Measurements from ENCODE around the gene FHAD1. TPM values are rescaled to one million over a fixed set of nuclear protein-coding genes. Genes with fewer than 3 reads are reported as not detected.

The FHAD1 gene
- total and polyA plus RNA-seq, 4 donors = under 0.01 to 0.13 (median 0.05) TPM; not detected in 1

DNA sequence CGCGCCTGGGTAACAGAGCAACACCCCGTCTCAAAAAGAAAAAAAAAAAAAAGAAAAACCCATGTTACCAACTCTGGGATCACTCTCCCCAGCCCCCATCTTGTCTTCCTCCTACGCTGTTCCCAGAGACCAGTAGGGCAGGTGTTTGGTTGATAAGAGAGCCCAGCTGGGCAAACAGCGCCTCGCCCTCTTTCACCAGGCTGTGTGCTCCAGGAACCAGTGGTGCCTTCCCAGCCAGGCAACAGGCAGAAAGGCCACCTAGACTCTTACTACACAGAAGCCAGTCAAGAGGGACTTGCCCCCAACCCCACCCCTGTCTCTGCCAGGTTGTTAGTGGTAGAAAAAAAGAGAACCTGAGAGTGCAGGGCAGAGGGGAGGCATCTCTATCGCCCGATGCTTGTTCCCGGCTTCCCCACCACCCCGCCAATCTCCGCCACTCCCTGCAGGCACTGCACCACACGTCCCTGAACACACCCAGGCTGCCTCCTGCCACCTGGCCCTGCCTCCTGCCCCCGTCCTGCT, 177.2 kb downstream of the FHAD1 start:
- TF ChIP-seq TAF1 (conservative IDR thresholded peaks at IDR 0.05) = no peak
- TF ChIP-seq, protein P1, sequence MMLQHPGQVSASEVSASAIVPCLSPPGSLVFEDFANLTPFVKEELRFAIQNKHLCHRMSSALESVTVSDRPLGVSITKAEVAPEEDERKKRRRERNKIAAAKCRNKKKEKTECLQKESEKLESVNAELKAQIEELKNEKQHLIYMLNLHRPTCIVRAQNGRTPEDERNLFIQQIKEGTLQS (IDR thresholded peaks at IDR 0.05) = no peak
- no peak for TF ChIP-seq EGR1 (IDR thresholded peaks at IDR 0.05; ENCODE audit: low read depth in 2 of 2)
- no peak for TF ChIP-seq YY1 (IDR thresholded peaks at IDR 0.05)
- no peak for TF ChIP-seq RAD21 (IDR thresholded peaks at IDR 0.05)
- H3K36me3 ChIP-seq (ENCODE audit: control insufficient read depth in 4 of 4, insufficient read depth in 3 of 4, low read depth in 1 of 4, low read length in 3 of 4) = peaks cover 0 to 5% (median 1%) of the 10 kb centered on the region in 4 donors
- H3K4me1 ChIP-seq (ENCODE audit: control insufficient read depth in 4 of 4, insufficient read depth in 4 of 4, low read length in 3 of 4) = peaks cover 0 to 28% (median 20%) of the 10 kb centered on the region in 4 donors
- peak; percentile 50 for DNase-seq (ENCODE audit: low spot score)
- no peak overlapping the region for H3K27ac ChIP-seq (ENCODE audit: low read depth in 1 of 2, low read length in 2 of 2)
- no peak overlapping the region for H3K4me3 ChIP-seq (ENCODE audit: low read depth in 1 of 3, low read length in 3 of 3)
- H3K9me3 ChIP-seq (ENCODE audit: control insufficient read depth in 4 of 4, low read length in 3 of 4) = no peaks in the 10 kb centered on the region
- WGBS = 77% methylated on average over 13 of the region's 13 CpGs
- H3K9ac ChIP-seq (ENCODE audit: low read depth in 1 of 2, low read length in 2 of 2) = no peak overlapping the region
- no peaks in the 10 kb centered on the region for H3K27me3 ChIP-seq (ENCODE audit: control insufficient read depth in 4 of 4, insufficient read depth in 4 of 4, low read length in 3 of 4)

DNA sequence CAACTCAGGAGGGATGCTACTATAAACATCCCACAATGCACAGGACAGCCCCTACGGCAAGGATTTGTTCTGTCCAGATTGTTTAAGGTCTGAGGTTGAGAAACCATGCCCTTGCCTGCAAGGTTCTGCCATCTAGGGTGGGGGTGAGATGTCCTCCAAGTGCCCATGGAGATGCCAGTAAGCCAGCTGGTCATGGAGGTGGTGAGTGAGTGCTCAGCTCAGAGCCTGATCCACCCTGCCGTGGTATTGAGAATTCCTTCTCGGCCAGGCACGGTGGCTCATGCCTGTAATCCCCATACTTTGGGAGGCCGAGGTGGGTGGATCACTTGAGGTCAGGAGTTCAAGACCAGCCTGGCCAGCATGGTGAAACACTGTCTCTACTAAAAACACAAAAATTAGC, 178.0 kb downstream of the FHAD1 start:
- H3K27ac ChIP-seq (ENCODE audit: low read depth in 1 of 2, low read length in 2 of 2) = no peak overlapping the region
- H3K9me3 ChIP-seq (ENCODE audit: control insufficient read depth in 4 of 4, low read length in 3 of 4) = no peaks in the 10 kb centered on the region
- peaks cover 0 to 29% (median 22%) of the 10 kb centered on the region in 4 donors for H3K4me1 ChIP-seq (ENCODE audit: control insufficient read depth in 4 of 4, insufficient read depth in 4 of 4, low read length in 3 of 4)
- H3K9ac ChIP-seq (ENCODE audit: low read depth in 1 of 2, low read length in 2 of 2) = no peak overlapping the region
- peaks cover 0 to 5% (median 1%) of the 10 kb centered on the region in 4 donors for H3K36me3 ChIP-seq (ENCODE audit: control insufficient read depth in 4 of 4, insufficient read depth in 3 of 4, low read depth in 1 of 4, low read length in 3 of 4)
- no peak for DNase-seq (ENCODE audit: low spot score)
- H3K27me3 ChIP-seq (ENCODE audit: control insufficient read depth in 4 of 4, insufficient read depth in 4 of 4, low read length in 3 of 4) = no peaks in the 10 kb centered on the region
- no peak overlapping the region for H3K4me3 ChIP-seq (ENCODE audit: low read depth in 1 of 3, low read length in 3 of 3)
- WGBS = 86% methylated on average over 5 of the region's 5 CpGs
- no peak for TF ChIP-seq RXRA (IDR thresholded peaks at IDR 0.05)
- TF ChIP-seq, protein P2, sequence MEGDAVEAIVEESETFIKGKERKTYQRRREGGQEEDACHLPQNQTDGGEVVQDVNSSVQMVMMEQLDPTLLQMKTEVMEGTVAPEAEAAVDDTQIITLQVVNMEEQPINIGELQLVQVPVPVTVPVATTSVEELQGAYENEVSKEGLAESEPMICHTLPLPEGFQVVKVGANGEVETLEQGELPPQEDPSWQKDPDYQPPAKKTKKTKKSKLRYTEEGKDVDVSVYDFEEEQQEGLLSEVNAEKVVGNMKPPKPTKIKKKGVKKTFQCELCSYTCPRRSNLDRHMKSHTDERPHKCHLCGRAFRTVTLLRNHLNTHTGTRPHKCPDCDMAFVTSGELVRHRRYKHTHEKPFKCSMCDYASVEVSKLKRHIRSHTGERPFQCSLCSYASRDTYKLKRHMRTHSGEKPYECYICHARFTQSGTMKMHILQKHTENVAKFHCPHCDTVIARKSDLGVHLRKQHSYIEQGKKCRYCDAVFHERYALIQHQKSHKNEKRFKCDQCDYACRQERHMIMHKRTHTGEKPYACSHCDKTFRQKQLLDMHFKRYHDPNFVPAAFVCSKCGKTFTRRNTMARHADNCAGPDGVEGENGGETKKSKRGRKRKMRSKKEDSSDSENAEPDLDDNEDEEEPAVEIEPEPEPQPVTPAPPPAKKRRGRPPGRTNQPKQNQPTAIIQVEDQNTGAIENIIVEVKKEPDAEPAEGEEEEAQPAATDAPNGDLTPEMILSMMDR (IDR thresholded peaks at IDR 0.05; ENCODE audit: low read depth, low read length, missing input control) = no peak
- TF ChIP-seq JUND (IDR thresholded peaks at IDR 0.05) = no peak
- no peak for TF ChIP-seq HNF4G (IDR thresholded peaks at IDR 0.05)
- TF ChIP-seq, protein P3, sequence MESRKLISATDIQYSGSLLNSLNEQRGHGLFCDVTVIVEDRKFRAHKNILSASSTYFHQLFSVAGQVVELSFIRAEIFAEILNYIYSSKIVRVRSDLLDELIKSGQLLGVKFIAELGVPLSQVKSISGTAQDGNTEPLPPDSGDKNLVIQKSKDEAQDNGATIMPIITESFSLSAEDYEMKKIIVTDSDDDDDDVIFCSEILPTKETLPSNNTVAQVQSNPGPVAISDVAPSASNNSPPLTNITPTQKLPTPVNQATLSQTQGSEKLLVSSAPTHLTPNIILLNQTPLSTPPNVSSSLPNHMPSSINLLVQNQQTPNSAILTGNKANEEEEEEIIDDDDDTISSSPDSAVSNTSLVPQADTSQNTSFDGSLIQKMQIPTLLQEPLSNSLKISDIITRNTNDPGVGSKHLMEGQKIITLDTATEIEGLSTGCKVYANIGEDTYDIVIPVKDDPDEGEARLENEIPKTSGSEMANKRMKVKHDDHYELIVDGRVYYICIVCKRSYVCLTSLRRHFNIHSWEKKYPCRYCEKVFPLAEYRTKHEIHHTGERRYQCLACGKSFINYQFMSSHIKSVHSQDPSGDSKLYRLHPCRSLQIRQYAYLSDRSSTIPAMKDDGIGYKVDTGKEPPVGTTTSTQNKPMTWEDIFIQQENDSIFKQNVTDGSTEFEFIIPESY (IDR thresholded peaks at IDR 0.05) = no peak
- no peak for TF ChIP-seq SP1 (IDR thresholded peaks at IDR 0.05)
- no peak for TF ChIP-seq NR2F2 (IDR thresholded peaks at IDR 0.05)
- TF ChIP-seq, protein P4, sequence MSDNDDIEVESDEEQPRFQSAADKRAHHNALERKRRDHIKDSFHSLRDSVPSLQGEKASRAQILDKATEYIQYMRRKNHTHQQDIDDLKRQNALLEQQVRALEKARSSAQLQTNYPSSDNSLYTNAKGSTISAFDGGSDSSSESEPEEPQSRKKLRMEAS (IDR thresholded peaks at IDR 0.05) = no peak
- no peak for TF ChIP-seq EGR1 (IDR thresholded peaks at IDR 0.05; ENCODE audit: low read depth in 2 of 2)
- TF ChIP-seq, protein P1 (IDR thresholded peaks at IDR 0.05) = no peak
- no peak for TF ChIP-seq YY1 (IDR thresholded peaks at IDR 0.05)
- no peak for TF ChIP-seq HNF4A (conservative IDR thresholded peaks at IDR 0.05)
- no peak for TF ChIP-seq FOXA1 (IDR thresholded peaks at IDR 0.05)

Measured in liver (tissue), 9 donors.